Measurements from ENCODE around the gene MED13L. TPM values are rescaled to one million over a fixed set of nuclear protein-coding genes. Genes with fewer than 3 reads are reported as not detected.

Gene MED13L
- total and polyA plus RNA-seq, 8 donors = 92.4 to 123 (median 97.0) TPM

DNA sequence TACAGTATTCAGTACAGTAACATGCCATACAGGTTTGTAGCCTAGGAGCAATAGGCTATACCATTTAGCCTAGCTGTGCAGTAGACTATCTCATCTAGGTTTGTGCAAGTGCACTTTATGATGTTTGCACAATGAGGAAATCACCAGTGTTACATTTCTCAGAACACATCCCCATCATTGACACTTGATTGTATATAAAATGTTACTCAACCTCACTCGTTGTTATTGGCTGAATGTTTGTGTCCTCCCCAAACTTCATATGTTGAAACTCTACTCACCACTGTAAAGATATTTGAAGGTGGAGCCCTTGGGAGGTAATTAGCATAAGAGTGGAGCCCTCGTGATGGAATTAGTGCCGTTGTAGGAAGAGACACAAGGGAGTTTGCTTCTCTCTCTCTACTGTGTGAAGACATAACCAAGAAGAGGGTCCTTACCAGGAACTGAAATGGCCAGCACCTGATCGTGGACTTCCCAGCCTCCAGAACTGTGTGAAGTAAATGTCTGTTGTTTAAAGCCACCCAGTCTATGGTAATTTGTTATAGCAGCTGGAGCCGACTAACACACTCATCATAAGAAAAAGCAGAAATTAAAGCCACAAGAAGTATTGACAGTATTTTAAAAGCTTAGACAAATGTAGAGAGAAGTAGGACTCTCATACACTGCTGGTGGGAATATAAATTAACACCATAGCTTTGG is 3.2 kb upstream of the MED13L start:
- intact Hi-C loops (cut with DNase I) = no loop called here

DNA sequence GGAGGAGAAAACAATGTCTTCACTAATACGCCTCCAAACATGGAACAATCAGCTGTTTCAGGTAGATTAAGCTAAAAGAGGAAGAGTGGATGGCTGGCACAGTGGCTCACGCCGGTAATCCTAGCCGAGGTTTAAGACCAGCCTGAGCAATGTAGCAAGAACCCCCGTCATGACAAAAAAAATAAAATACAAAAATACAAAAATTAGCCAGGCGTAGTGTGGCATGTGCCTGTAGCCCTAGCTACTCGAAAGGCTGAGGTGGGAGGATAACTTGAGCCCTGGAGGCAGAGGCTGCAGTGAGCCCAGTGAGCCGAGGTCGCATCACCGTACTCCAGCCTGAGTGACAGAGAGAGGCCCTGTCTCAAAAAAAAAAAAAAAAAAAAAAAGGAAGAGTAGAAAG is 1.2 kb upstream of the MED13L start:
- peak overlapping the region in 1 of 2 donors; percentile 93 for H3K27ac ChIP-seq
- H3K4me1 ChIP-seq = peaks cover 10 to 65% of the 10 kb centered on the region in 2 donors
- DNase-seq = no peak
- no peak for ATAC-seq
- H3K27me3 ChIP-seq = no peaks in the 10 kb centered on the region
- TF ChIP-seq, protein P1, sequence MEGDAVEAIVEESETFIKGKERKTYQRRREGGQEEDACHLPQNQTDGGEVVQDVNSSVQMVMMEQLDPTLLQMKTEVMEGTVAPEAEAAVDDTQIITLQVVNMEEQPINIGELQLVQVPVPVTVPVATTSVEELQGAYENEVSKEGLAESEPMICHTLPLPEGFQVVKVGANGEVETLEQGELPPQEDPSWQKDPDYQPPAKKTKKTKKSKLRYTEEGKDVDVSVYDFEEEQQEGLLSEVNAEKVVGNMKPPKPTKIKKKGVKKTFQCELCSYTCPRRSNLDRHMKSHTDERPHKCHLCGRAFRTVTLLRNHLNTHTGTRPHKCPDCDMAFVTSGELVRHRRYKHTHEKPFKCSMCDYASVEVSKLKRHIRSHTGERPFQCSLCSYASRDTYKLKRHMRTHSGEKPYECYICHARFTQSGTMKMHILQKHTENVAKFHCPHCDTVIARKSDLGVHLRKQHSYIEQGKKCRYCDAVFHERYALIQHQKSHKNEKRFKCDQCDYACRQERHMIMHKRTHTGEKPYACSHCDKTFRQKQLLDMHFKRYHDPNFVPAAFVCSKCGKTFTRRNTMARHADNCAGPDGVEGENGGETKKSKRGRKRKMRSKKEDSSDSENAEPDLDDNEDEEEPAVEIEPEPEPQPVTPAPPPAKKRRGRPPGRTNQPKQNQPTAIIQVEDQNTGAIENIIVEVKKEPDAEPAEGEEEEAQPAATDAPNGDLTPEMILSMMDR (IDR thresholded peaks at IDR 0.05) = no peak
- H3K36me3 ChIP-seq = no peaks in the 10 kb centered on the region
- no peak overlapping the region for H3K4me3 ChIP-seq
- intact Hi-C loops (cut with DNase I) = no loop called here
- no peaks in the 10 kb centered on the region for H3K9me3 ChIP-seq

More for the DNA sequence above, 3.2 kb upstream of the MED13L start:
- Histone ChIP-seq H3K4me3 (no peak overlapping the region), H3K27ac (peak overlapping the region in 1 of 2 donors; percentile 36), H3K4me1 (peaks cover 0 to 49% of the 10 kb centered on the region in 2 donors), H3K27me3 (no peaks in the 10 kb centered on the region), H3K9me3 (no peaks in the 10 kb centered on the region), H3K36me3 (no peaks in the 10 kb centered on the region)
- no peak for ATAC-seq
- TF ChIP-seq, protein P1 (IDR thresholded peaks at IDR 0.05) = no peak
- DNase-seq = no peak

DNA sequence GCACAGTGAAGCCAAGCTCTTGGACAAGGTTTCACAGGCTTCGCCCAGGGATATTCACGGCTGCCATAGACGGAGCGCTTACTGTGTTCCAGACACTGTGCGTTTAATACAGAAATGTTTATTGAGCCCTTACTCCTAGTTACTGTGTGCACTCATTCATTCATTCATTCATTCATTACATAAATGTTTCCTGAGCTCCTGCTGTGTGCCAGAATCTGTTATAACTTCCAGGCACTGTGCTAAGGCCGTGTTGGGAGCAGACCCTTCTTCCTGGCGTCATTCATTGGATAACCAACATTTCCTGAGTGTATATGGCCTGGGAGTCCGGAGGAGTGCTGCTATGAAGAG is 760 bp upstream of the MED13L start:
- Histone ChIP-seq H3K4me1 (peaks cover 12 to 67% of the 10 kb centered on the region in 2 donors), H3K36me3 (no peaks in the 10 kb centered on the region), H3K27me3 (no peaks in the 10 kb centered on the region), H3K4me3 (peak overlapping the region; percentile 21 to 72), H3K27ac (peak overlapping the region; percentile 91 to 93), H3K9me3 (no peaks in the 10 kb centered on the region)
- DNase-seq (no peak), ATAC-seq (no peak)
- TF ChIP-seq, protein P1 (IDR thresholded peaks at IDR 0.05) = no peak
- intact Hi-C loops (cut with DNase I) = no loop called here

DNA sequence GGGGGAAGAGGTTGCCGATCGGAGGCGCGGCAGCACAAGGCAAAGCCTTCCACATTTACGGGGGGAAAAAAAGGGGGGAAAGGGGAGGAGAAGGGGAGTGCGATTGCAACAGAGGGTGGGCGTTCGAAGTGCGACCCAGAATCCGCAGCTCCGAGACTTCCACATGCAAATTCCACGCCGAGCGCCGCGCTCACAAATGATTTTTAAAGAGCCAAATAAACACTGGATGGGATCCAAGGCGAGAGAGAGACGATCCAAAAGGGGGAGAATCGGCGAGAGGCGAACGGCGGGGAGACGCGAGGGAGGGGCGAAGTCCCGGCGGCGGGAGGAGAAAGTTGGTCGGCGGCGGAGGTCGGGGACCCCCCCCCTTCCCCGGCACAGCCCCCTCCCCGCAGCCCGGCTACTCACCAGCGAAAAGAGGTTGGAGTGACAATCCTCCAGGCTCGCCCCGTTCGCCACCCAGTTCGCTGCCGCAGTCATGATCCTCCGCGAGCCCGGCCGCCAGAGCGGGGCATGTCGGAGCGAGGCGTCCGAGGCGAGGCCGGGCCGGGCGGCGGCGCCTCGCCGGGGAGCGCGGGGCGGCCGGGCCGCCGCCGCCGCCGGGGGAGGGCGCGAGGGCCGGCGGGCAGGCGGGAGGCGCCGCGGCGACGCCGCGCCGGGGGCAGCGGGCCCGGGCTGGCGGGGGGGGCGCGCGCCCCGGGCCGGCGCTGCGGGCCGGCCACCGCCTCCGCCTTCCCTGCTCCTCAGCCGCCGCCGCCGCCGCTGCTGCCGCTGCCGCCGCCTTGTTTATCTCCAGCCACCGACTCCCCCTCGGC is 634 bp downstream of the MED13L start:
- Histone ChIP-seq H3K9me3 (no peaks in the 10 kb centered on the region), H3K4me3 (peak overlapping the region; percentile 63 to 72), H3K27ac (peak overlapping the region; percentile 92 to 93), H3K36me3 (no peaks in the 10 kb centered on the region), H3K4me1 (peaks cover 12 to 65% of the 10 kb centered on the region in 2 donors), H3K27me3 (no peaks in the 10 kb centered on the region)
- DNase-seq (peak; percentile 78 to 95 (median 92)), ATAC-seq (peak; percentile 62)
- TF ChIP-seq, protein P1 (IDR thresholded peaks at IDR 0.05) = no peak
- intact Hi-C loops (cut with DNase I) = no loop called here

Data from left lung (tissue), 10 donors.